ENCODE measurements around the gene CAPN11.
"Not testable (repeated sequence)": the region's sequence is repeated elsewhere in the genome, so short reads cannot be mapped to it uniquely, and the experiment has no call there.

The CAPN11 gene

DNA sequence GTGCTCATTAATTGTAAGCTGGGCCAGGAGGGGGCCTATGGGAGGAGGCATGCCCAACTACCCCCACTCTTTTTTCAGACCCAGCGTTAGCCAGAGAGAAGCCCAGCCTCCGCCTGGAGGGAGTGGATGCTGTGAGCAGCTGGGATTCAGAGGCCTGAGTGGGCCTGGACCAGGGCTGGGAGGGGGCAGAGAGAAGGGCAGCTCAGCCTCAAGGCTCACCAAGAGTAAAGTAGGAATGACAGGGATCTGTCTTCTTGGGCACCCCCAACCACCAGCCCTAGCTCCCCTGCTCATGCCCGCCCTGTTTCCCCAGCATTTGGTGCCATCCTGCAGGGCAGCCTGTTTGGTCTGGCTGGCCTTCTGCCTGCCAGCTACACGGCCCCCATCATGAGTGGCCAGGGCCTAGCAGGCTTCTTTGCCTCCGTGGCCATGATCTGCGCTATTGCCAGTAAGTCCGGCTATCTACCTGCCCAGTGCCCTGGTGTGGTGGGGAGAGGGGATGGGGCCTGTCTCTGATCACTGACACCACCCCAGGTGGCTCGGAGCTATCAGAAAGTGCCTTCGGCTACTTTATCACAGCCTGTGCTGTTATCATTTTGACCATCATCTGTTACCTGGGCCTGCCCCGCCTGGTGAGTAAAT is 71.5 kb downstream of the CAPN11 start:
- no peak for FAIRE-seq

DNA sequence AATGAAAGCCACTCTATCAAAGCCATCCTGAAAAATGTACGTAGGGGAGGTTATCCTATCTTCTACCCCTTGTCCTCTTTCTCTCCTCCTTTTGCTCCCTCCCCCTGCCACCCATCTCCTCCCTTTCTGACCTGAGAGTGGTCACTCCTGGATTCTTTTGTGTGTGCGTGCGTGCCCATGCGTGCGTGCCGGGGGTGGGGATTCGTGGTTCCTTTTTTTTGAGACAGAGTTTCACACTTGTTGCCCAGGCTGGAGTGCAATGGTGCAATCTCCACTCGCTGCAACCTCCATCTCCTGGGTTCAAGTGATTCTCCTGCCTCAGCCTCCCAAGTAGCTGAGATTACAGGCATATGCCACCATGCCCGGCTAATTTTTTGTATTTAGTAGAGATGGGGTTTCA is 72.8 kb downstream of the CAPN11 start:
- not testable (repeated sequence) for FAIRE-seq

DNA sequence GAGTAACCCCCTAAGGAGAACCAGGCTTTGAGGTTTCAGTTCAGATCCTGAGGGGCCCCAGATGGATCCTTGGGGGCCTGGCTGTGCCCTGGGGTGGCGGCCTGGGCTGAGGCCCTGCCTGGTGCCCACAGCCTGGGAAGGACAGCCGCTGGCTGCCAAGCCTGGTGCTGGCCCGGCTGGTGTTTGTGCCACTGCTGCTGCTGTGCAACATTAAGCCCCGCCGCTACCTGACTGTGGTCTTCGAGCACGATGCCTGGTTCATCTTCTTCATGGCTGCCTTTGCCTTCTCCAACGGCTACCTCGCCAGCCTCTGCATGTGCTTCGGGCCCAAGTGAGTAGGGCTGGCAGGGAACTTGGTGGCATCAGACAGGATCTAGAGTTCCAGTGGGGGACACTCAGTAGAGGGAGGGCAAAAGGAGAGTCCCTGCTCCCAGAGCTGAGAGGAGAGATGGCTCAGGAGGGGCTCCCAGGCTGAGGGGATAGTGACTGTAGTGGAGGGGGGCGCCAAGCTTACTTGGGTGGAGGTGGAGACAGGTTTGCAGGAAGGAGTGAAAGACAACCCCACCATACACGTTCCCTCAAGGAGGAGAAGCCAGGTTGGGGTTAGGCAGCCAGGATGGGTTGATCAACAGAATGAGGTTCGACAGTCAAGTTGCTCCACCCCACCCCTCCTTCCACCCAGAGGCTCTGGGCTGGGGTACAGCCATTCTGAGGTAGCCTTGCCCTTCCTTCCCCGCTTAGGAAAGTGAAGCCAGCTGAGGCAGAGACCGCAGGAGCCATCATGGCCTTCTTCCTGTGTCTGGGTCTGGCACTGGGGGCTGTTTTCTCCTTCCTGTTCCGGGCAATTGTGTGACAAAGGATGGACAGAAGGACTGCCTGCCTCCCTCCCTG is 74.3 kb downstream of the CAPN11 start:
- no peak for FAIRE-seq

DNA sequence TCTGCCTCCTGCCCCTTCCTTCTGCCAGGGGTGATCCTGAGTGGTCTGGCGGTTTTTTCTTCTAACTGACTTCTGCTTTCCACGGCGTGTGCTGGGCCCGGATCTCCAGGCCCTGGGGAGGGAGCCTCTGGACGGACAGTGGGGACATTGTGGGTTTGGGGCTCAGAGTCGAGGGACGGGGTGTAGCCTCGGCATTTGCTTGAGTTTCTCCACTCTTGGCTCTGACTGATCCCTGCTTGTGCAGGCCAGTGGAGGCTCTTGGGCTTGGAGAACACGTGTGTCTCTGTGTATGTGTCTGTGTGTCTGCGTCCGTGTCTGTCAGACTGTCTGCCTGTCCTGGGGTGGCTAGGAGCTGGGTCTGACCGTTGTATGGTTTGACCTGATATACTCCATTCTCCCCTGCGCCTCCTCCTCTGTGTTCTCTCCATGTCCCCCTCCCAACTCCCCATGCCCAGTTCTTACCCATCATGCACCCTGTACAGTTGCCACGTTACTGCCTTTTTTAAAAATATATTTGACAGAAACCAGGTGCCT is 75.0 kb downstream of the CAPN11 start:
- FAIRE-seq, result no peak
